HEK293 (cell line): ENCODE results near the gene PCBD2.
"Not testable (repeated sequence)": the region's sequence is repeated elsewhere in the genome, so short reads cannot be mapped to it uniquely, and the experiment has no call there.

Experiments used
- REPIN1 ChIP-seq: fragments of 450-650 bp; formaldehyde crosslinking; IDR thresholded peaks from 2 replicates; pipeline ENCODE4 v1.5.1; 2017; ENCODE audit warnings: missing biosample characterization, missing genetic modification characterization, low read depth
- ZNF561 ChIP-seq: fragments of 450-650 bp; IDR thresholded peaks from 2 replicates; pipeline ENCODE4 v1.5.1; 2018; ENCODE audit warnings: missing biosample characterization, missing genetic modification characterization, borderline replicate concordance

- TF ChIP-seq REPIN1, ZNF561 (tag by site-specific recombination): not testable (repeated sequence)
Measured at GRCh38 chr5:134881711-134882110, 23.2 kb upstream of the PCBD2 start.
